ENCODE measurements around the gene MTRF1.

DNA sequence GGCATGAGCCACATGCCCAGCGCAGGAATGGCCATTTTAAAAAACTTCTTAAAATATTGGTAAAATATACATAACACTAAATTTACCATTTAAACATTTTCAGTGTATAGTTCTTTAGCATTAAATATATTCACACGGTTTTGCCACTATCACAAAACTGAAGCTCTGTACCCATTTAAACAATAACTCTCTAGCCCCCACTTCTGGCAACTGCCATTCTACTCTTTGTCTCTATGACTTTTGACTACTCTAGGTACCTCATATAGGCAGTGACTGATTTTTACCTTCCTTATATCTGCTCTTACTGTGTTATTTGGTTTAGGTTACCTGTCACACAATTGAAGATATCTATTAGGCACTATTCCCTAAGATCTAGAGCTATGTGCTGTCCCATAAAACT is 66.8 kb downstream of the MTRF1 start:
- TF ChIP-seq POLR2A (IDR thresholded peaks at IDR 0.05), result no peak
- TF ChIP-seq, protein P1, sequence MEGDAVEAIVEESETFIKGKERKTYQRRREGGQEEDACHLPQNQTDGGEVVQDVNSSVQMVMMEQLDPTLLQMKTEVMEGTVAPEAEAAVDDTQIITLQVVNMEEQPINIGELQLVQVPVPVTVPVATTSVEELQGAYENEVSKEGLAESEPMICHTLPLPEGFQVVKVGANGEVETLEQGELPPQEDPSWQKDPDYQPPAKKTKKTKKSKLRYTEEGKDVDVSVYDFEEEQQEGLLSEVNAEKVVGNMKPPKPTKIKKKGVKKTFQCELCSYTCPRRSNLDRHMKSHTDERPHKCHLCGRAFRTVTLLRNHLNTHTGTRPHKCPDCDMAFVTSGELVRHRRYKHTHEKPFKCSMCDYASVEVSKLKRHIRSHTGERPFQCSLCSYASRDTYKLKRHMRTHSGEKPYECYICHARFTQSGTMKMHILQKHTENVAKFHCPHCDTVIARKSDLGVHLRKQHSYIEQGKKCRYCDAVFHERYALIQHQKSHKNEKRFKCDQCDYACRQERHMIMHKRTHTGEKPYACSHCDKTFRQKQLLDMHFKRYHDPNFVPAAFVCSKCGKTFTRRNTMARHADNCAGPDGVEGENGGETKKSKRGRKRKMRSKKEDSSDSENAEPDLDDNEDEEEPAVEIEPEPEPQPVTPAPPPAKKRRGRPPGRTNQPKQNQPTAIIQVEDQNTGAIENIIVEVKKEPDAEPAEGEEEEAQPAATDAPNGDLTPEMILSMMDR (IDR thresholded peaks at IDR 0.05), result peak in 2 of 4 donors; percentile 1 to 10

All from right lobe of liver (tissue), 4 donors.